OCI-LY7 (cell line): ENCODE measurements around the gene THUMPD2. TPM values are rescaled to one million over a fixed set of nuclear protein-coding genes. Genes with fewer than 3 reads are reported as not detected.

Experiments used
- BruUV-seq: library from RNA; stranded (reverse); fragments of 400-500 nt; replicated peaks from 2 replicates; lab custom pipeline; 2021; lab: Mats Ljungman, UMichigan
- CTCF ChIA-PET: fragments of 300-600 bp; sonication (Branson Sonifier 250); formaldehyde crosslinking; loops from one replicate; lab custom pipeline; 2022; ENCODE audit warnings: antibody characterized with exemption; ENCODE audit not compliant: unreplicated experiment; lab: Charles Lee
- POLR2A ChIA-PET: fragments of 300-600 bp; sonication (Branson Sonifier 250); formaldehyde crosslinking; loops from one replicate; lab custom pipeline; 2022; ENCODE audit warnings: antibody characterized with exemption; lab: Charles Lee
- DNase-seq: peaks from one replicate; pipeline ENCODE4 v3.0.0-alpha.2; 2015; ENCODE audit warnings: low spot score
- H2AFZ ChIP-seq: fragments of 200-600 bp; sonication (generic), shearing (Covaris generic); 2 replicates; pipeline ENCODE4 v1.6.1; 2014; ENCODE audit warnings: mild to moderate bottlenecking, antibody characterized with exemption, low read length, moderate library complexity
- H3K27ac ChIP-seq: fragments of 200-600 bp; sonication (generic); 2 replicates; pipeline ENCODE4 v1.5.1; 2014; ENCODE audit warnings: mixed run types, low read depth, mild to moderate bottlenecking, moderate library complexity, low read length, inconsistent platforms; ENCODE audit not compliant: poor library complexity, severe bottlenecking
- H3K36me3 ChIP-seq: fragments of 200-600 bp; sonication (generic); 2 replicates; pipeline ENCODE4 v1.6.1; 2014; ENCODE audit warnings: mild to moderate bottlenecking, antibody characterized with exemption, low read length, moderate library complexity, mixed read lengths; ENCODE audit not compliant: insufficient read depth
- H3K4me1 ChIP-seq: fragments of 200-600 bp; sonication (generic); 2 replicates; pipeline ENCODE4 v1.5.1; 2014; ENCODE audit warnings: mild to moderate bottlenecking, low read length; ENCODE audit not compliant: insufficient read depth, poor library complexity, severe bottlenecking
- H3K4me2 ChIP-seq: fragments of 200-600 bp; sonication (generic); 2 replicates; pipeline ENCODE4 v1.6.1; 2014; ENCODE audit warnings: mild to moderate bottlenecking, low read length
- H3K4me3 ChIP-seq: fragments of 200-600 bp; sonication (generic); 2 replicates; pipeline ENCODE4 v1.5.1; 2014; ENCODE audit warnings: mild to moderate bottlenecking, low read depth, low read length; ENCODE audit not compliant: poor library complexity, severe bottlenecking
- H3K79me2 ChIP-seq: fragments of 200-600 bp; sonication (generic); 2 replicates; pipeline ENCODE4 v1.6.1; 2016; ENCODE audit warnings: low read depth, mild to moderate bottlenecking, low read length, moderate library complexity, mixed read lengths; ENCODE audit not compliant: insufficient read depth
- H3K9me2 ChIP-seq: fragments of 200-600 bp; sonication (generic); 2 replicates; pipeline ENCODE4 v1.6.1; 2016; ENCODE audit warnings: mild to moderate bottlenecking, low read length, mixed read lengths; ENCODE audit not compliant: insufficient read depth
- H3K9me3 ChIP-seq: fragments of 200-600 bp; sonication (generic); 2 replicates; pipeline ENCODE4 v1.6.1; 2014; ENCODE audit warnings: mild to moderate bottlenecking, mixed run types, low read length, mixed read lengths
- H4K20me1 ChIP-seq: fragments of 200-600 bp; sonication (generic); 2 replicates; pipeline ENCODE4 v1.6.1; 2014; ENCODE audit warnings: mild to moderate bottlenecking, antibody characterized with exemption, low read length, moderate library complexity, mixed read lengths; ENCODE audit not compliant: insufficient read depth
- CTCF ChIP-seq: fragments of 200-600 bp; sonication (generic); conservative IDR thresholded peaks from 2 replicates; pipeline ENCODE4 v1.5.1; 2014; ENCODE audit warnings: mild to moderate bottlenecking, antibody characterized with exemption, low read length, moderate library complexity, mixed read lengths
- EZH2phosphoT487 ChIP-seq: fragments of 200-600 bp; sonication (generic); IDR thresholded peaks from 2 replicates; pipeline ENCODE4 v1.6.1; 2018; ENCODE audit warnings: low read depth, borderline replicate concordance, mild to moderate bottlenecking, mixed run types, antibody characterized with exemption, low read length, moderate library complexity, mixed read lengths
- intact Hi-C: fragments of 100-400 bp; cut with micrococcal nuclease; formaldehyde crosslinking; loops from one replicate; pipeline ENCODE4 v1.10.0; 2022; ENCODE audit not compliant: unreplicated experiment
- total RNA-seq, 2 experiments: library from RNA; depleted of rRNA in 1 of 2; stranded (reverse); fragments of >200 nt in 1 of 2; shearing (Covaris generic) in 1 of 2; gene quantifications; 2 replicates each; pipeline ENCODE4 v1.2.3, GENCODE V29; 2014 to 2022

Gene THUMPD2
- total RNA-seq, 2 experiments from 2014 or later: 18.3 to 24.6 TPM

- Histone ChIP-seq H4K20me1 (no peaks in the 10 kb centered on the region), H3K4me3 (peak overlapping the region; percentile 35), H3K79me2 (peaks cover 21% of the 10 kb centered on the region), H3K4me2 (peak overlapping the region; percentile 59), H3K4me1 (peaks cover 31% of the 10 kb centered on the region), H3K9me2 (no peaks in the 10 kb centered on the region), H3K36me3 (peaks cover 10% of the 10 kb centered on the region), H2AFZ (peak overlapping the region; percentile 71; the same call in 1 of the 2 replicates), H3K27ac (no peak overlapping the region), H3K9me3 (peaks cover under 1% of the 10 kb centered on the region; the same call in 1 of the 2 replicates)
- ChIA-PET POLR2A (no interaction called here), CTCF (no interaction called here)
- TF ChIP-seq EZH2phosphoT487 (no peak), CTCF (no peak)
- no peak for DNase-seq
- intact Hi-C loops: no loop called here
- no TSS peak for BruUV-seq
Measured at GRCh38 chr2:39781697-39782096, 2.6 kb upstream of the THUMPD2 start.

- POLR2A ChIA-PET: no interaction called here
- peaks cover 31% of the 10 kb centered on the region for H3K4me1 ChIP-seq
- H4K20me1 ChIP-seq: no peaks in the 10 kb centered on the region
- no peak for TF ChIP-seq CTCF
- TF ChIP-seq EZH2phosphoT487: no peak
- CTCF ChIA-PET: no interaction called here
- peak overlapping the region; percentile 59 for H3K4me2 ChIP-seq
- peak overlapping the region; percentile 71 for H2AFZ ChIP-seq
- intact Hi-C loops: no loop called here
- peaks cover 7% of the 10 kb centered on the region; the same call in 1 of the 2 replicates for H3K9me3 ChIP-seq
- DNase-seq: no peak
- no peak overlapping the region for H3K27ac ChIP-seq
- H3K4me3 ChIP-seq: peak overlapping the region; percentile 35
- H3K9me2 ChIP-seq: no peaks in the 10 kb centered on the region
- peaks cover 17% of the 10 kb centered on the region for H3K36me3 ChIP-seq
- H3K79me2 ChIP-seq: peaks cover 28% of the 10 kb centered on the region
- no TSS peak for BruUV-seq
Measured at GRCh38 chr2:39780825-39781600, 2.0 kb upstream of the THUMPD2 start.

GRCh38 chr2:39779927-39780326, 869 bp upstream of the THUMPD2 start:
- ChIA-PET POLR2A (interaction anchor here (0.7 kb wide), 1 partner anchor 779 kb away, joined by 5 read pairs; no protein-coding TSS in a partner anchor), CTCF (no interaction called here)
- Histone ChIP-seq H3K36me3 (peaks cover 27% of the 10 kb centered on the region), H2AFZ (peak overlapping the region; percentile 93), H3K4me3 (no peak overlapping the region), H3K4me2 (peak overlapping the region; percentile 94), H3K9me2 (no peaks in the 10 kb centered on the region), H3K4me1 (peaks cover 31% of the 10 kb centered on the region), H3K9me3 (peaks cover 8% of the 10 kb centered on the region; the same call in 1 of the 2 replicates), H3K27ac (no peak overlapping the region), H3K79me2 (peaks cover 39% of the 10 kb centered on the region), H4K20me1 (0 out of 2 replicates have a peak, but pooled peaks cover 3% of the 10 kb centered on the region)
- no peak for DNase-seq
- intact Hi-C loops: no loop called here
- TF ChIP-seq CTCF: no peak
- TF ChIP-seq EZH2phosphoT487: no peak
- no TSS peak for BruUV-seq
